Choroid plexus epithelial cell (primary cell): ENCODE data around the gene PJA2.
A peak's percentile ranks its signal among the peaks of the same experiment; 100 is the strongest.

Experiments used
- DNase-seq: peaks from one replicate; pipeline ENCODE4 v3.0.0-alpha.2; 2010; ENCODE audit warnings: low read depth
- H3K4me3 ChIP-seq: 2 replicates; pipeline ENCODE4 v1.5.1; 2011; ENCODE audit warnings: low read depth, mild to moderate bottlenecking, control low read depth, low read length, moderate library complexity
- CTCF ChIP-seq: conservative IDR thresholded peaks from 2 replicates; pipeline ENCODE4 v1.5.1; 2011; ENCODE audit warnings: low read depth, mild to moderate bottlenecking, control low read depth, inconsistent platforms, low read length, moderate library complexity

Gene PJA2

DNA sequence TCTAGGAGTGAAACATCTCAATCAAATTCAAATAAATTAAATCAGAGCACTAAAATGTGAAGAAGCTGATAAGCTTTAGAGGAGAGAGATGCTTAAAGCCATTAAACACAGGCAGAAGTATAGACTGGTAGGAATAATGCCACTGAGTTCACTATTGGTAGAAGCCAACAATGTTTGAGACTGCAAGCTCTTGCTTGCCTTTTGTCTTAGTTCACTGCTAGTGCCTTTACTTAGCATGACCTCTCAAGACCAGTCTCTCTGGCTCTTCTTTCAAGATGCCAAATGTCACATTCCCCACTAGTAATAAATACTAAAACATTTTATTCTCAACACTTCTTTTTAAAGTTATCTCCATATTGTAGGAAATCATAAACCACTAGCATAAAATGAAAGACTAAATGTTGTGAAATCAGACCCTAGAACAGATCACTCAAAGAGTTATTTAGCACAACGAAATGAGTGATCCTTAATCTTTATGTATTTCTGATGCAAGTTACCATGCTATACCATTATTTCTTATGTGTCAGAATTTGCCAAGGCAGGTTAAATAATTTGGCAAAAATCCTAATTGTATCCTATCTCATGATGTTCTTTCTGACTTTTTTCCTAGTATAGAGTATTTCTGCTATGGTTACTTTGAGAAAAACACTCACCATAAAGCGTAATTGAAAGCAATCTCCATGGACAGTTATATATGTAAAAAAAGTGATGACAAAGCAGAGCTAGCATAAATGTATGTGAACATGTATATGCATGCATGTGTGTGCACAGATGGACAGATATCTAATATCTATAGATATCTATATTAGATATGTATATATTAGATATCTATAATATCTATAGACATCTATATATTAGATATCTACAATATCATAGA is 57.5 kb downstream of the PJA2 start:
- no peak for TF ChIP-seq CTCF
- H3K4me3 ChIP-seq, result no peak overlapping the region
- DNase-seq, result no peak

GRCh38 chr5:109350537-109351270 is 59.1 kb downstream of the PJA2 start:
- no peak overlapping the region for H3K4me3 ChIP-seq
- peak; percentile 55 for DNase-seq
- no peak for TF ChIP-seq CTCF

DNA sequence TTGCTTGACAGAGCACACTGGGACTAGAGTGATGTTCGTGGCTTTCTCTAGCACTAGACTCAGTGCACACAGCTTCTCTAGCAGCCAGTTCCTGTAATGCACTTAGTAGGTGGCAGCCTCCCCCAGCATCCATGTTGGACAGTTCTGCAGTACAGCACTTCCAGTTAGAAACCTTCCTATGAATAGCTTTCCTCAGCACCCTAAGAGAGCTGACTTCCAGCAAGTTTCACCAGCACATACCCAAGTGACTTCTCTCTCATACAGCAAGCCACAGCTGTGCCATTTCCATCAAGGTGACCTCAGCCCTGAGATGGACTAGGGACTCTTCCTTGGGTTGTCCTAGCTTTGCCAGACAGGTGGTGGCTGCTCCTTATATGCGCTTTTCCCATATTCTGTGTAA is 60.4 kb downstream of the PJA2 start:
- DNase-seq, result no peak
- TF ChIP-seq CTCF, result no peak
- H3K4me3 ChIP-seq, result no peak overlapping the region

- TF ChIP-seq CTCF, result no peak
- no peak for DNase-seq
- H3K4me3 ChIP-seq, result no peak overlapping the region
Observed at GRCh38 chr5:109347252-109347888, 62.4 kb downstream of the PJA2 start.

DNA sequence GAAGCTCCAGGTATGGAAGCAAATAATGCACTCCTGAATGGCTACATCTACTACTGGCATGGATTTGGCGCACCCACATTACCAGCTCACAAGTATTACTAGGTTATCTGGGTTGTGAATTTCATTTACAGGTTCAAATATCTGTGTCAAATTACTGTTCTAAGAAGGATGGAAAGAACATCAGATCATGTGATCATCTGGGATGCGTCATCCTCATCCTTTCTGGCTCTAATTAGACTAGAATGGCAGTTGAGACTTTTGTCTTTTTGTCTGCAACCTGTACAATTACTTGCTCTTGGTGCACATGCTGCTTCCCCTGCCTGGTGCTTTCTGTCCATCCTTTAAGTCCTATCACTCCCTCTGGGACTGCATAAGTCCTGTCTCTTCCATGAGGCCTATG is 64.1 kb downstream of the PJA2 start:
- no peak overlapping the region for H3K4me3 ChIP-seq
- no peak for DNase-seq
- TF ChIP-seq CTCF, result no peak

DNA sequence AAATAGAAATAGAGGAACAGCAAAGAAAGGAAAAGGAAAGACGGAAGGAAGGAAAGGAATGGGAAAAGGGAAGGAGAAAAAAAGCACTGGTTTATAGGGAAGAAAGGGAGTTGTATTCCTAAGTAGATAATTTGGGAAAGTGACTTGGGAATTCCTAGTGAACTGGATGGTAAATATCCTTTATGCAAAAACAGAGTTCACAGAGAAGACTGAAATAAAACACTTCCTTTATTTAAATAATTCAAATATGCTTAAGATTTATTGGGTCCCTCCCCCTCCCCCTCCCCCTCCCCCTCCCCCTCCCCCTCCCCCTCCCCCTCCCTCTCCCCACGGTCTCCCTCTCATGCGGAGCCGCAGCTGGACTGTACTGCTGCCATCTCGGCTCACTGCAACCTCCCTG is 69.4 kb downstream of the PJA2 start:
- no peak for TF ChIP-seq CTCF

More for the DNA sequence above, 69.4 kb downstream of the PJA2 start:
- no peak for DNase-seq
- no peak overlapping the region for H3K4me3 ChIP-seq
